GM20000 (cell line): ENCODE measurements around the gene ATP9B.

Experiments
- DNase-seq: peaks from one replicate; pipeline ENCODE4 v3.0.0; 2012; ENCODE audit warnings: low spot score
- CTCF ChIP-seq: IDR thresholded peaks from 2 replicates; pipeline ENCODE4 v1.5.1; 2012; ENCODE audit warnings: mild to moderate bottlenecking, control low read depth; ENCODE audit errors: extremely low read depth, missing control alignments

ATP9B gene

GRCh38 chr18:79332646-79333045 is 263.5 kb downstream of the ATP9B start:
- DNase-seq: no peak
- no peak for TF ChIP-seq CTCF

GRCh38 chr18:79333046-79333445 is 263.9 kb downstream of the ATP9B start:
- no peak for DNase-seq
- TF ChIP-seq CTCF: no peak

GRCh38 chr18:79334496-79335233 is 265.5 kb downstream of the ATP9B start:
- DNase-seq: no peak
- TF ChIP-seq CTCF: no peak

GRCh38 chr18:79335833-79336360 is 266.7 kb downstream of the ATP9B start:
- no peak for TF ChIP-seq CTCF
- no peak for DNase-seq

- TF ChIP-seq CTCF: no peak
- DNase-seq: no peak
Observed at GRCh38 chr18:79336556-79337142, 267.5 kb downstream of the ATP9B start.

- DNase-seq: no peak
- no peak for TF ChIP-seq CTCF
Observed at GRCh38 chr18:79337184-79337583, 268.0 kb downstream of the ATP9B start.

GRCh38 chr18:79337620-79338019 is 268.4 kb downstream of the ATP9B start:
- no peak for TF ChIP-seq CTCF
- DNase-seq: no peak
